HG03139 (cell line): Measurements from ENCODE around the gene CEP89.
"Not testable (repeated sequence)": the region's sequence is repeated elsewhere in the genome, so short reads cannot be mapped to it uniquely, and the experiment has no call there.

Experiments
- ATAC-seq: cut with Tn5 transposase; IDR thresholded peaks from one replicate; pipeline ENCODE4 v1.9.1; 2021; ENCODE audit not compliant: unreplicated experiment

The CEP89 gene

GRCh38 chr19:32848035-32848434, 123.7 kb downstream of the CEP89 start:
- not testable (repeated sequence) for ATAC-seq

DNA sequence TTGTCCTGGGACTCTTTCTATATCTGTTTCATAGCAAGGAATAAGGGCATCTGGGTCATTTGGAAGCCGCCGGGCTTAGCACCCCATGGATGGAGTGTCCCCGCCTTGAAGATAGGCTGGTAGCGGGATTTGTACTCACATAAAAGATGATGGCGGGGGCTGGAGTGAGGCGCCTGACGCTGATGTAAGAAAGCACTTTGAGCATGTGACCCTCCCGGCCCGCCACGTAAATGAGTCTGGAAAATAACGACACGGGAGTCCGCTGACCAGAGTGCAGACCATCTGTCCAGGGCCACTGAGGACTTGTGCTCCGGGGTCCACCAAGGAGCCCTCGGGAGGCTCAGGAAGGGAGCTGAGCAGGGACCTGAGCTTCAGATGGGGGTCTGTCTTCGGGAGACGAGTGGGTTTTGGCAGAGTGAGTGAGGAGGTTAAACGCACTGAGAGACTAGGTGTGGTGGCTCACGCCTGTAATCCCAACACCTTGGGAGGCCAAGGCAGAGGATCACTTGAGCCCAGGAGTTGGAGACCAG, 128.0 kb downstream of the CEP89 start:
- no peak for ATAC-seq

- no peak for ATAC-seq
Measured at GRCh38 chr19:32842061-32842460, 129.7 kb downstream of the CEP89 start.

DNA sequence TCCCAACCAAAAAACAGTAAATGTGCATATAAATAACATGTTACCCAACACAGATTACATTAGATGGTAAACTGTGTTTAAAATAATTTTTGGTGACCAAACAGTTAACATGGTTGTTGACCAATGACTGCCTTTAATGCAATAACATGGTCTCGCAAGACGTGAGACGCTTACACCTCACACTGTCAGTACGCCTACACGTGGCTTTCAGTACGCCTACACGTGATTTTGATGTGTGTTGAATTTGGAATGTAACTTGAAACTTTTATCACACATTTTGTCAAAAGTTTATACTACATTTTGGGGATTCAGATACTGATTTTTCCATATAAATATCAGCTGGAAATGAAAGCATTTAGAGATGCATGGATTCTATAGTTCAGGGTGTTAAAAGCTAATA, 134.2 kb downstream of the CEP89 start:
- no peak for ATAC-seq

GRCh38 chr19:32833388-32833787, 138.4 kb downstream of the CEP89 start:
- ATAC-seq = not testable (repeated sequence)

- ATAC-seq = not testable (repeated sequence)
Measured at GRCh38 chr19:32832825-32833224, 138.9 kb downstream of the CEP89 start.

DNA sequence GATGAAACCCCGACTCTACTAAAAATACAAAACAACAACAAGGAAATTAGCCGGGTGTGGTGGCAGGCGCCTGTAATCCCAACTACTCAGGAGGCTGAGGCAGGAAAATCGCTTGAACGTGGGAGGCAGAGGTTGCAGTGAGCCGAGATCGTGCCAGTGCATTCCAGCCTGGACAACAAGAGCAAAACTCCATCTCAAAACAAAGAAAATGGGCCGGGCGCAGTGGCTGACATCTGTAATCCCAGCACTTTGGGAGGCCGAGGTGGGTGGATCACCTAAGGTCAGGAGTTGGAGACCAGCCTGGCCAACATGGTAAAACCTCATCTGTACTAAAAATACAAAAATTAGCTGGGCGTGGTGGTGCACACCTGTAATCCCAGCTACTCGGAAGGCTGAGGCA, 139.7 kb downstream of the CEP89 start:
- ATAC-seq = not testable (repeated sequence)

DNA sequence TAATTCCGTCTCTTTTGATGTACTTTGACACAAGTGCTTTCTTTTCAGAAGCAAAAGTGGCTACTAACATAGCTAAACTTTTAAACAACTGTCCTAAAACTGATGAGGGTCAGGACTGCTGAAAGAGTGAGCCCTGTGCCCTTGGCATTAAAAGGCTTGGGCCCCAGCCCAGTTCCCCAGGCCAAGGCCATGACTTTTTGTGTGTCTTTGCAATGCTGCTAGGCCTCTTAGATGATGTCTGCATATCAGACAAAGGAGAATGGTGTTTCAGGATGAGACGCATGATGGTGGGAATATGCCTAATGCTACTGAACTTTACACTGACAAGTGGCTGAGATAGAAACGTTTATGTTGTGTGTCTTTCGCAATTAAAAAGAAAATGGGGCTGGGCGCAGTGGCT, 140.1 kb downstream of the CEP89 start:
- ATAC-seq = no peak

- no peak for ATAC-seq
Measured at GRCh38 chr19:32830231-32831014, 141.3 kb downstream of the CEP89 start.

GRCh38 chr19:32829345-32829896, 142.3 kb downstream of the CEP89 start:
- no peak for ATAC-seq

DNA sequence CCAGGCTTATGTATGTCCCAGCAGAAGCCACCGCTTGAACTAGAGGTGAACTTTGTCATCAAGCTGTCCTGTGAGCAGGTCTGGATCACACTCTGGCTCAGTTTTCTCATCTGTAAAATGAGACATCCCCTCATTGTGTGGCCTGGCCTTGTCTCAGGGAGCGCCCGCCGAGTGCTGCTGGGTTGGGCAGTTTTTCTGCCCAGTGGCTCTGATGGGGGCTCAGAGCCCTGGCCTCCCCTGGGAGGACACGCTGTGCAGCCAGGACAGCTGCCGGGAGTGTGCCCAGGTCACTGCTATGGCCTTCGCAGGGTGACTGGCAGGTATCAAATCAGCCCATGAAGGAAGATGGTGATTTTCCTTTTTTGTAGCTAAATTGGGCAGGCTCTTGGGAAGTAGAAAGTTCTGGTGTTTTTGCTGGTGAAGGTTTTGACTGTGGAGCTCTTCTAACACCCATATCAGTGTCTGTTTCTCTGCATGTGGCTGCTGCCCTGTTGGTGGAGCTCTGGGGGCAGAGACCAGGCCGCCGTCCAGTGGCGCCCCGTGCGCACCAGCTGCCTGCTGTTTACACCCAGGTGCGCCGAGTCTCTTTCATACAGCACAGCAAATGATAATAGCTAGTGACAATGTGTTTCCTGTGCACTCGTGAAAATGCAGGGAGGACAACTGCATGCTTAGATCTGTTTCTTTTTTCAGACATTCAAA, 143.0 kb downstream of the CEP89 start:
- no peak for ATAC-seq

- no peak for ATAC-seq
Measured at GRCh38 chr19:32828139-32828538, 143.6 kb downstream of the CEP89 start.
